Omental fat pad (tissue), 4 donors: ENCODE data around the gene MYH9. TPM values are rescaled to one million over a fixed set of nuclear protein-coding genes. Genes with fewer than 3 reads are reported as not detected.
A peak's percentile ranks its signal among the peaks of the same experiment; 100 is the strongest.

Experiments used
- ATAC-seq: fragments of 150-250 bp; one replicate; pipeline ENCODE4 v1.9.1; 2016; ENCODE audit warnings: mild to moderate bottlenecking, moderate library complexity; ENCODE audit not compliant: low FRiP score
- DNase-seq: peaks from one replicate; pipeline ENCODE4 v3.0.0-alpha.2; 2019; ENCODE audit warnings: low spot score
- total RNA-seq, 4 donors: library from RNA; depleted of rRNA; stranded (reverse); fragments of >200 nt; gene quantifications; one replicate each; pipeline ENCODE4 v1.1.0, GENCODE V29; 2016
- TF ChIP-seq, protein P1 (sequence below), 3 donors: fragments of 450-650 bp; IDR thresholded peaks; one replicate each; pipeline ENCODE4 v1.5.1; 2016 to 2017; ENCODE audit warnings: antibody characterized with exemption in 3 of 3, mild to moderate bottlenecking in 3 of 3, moderate library complexity in 2 of 3

The MYH9 gene
- total RNA-seq, 4 donors from 2014 or later, result 225 to 463 (median 370) TPM

DNA sequence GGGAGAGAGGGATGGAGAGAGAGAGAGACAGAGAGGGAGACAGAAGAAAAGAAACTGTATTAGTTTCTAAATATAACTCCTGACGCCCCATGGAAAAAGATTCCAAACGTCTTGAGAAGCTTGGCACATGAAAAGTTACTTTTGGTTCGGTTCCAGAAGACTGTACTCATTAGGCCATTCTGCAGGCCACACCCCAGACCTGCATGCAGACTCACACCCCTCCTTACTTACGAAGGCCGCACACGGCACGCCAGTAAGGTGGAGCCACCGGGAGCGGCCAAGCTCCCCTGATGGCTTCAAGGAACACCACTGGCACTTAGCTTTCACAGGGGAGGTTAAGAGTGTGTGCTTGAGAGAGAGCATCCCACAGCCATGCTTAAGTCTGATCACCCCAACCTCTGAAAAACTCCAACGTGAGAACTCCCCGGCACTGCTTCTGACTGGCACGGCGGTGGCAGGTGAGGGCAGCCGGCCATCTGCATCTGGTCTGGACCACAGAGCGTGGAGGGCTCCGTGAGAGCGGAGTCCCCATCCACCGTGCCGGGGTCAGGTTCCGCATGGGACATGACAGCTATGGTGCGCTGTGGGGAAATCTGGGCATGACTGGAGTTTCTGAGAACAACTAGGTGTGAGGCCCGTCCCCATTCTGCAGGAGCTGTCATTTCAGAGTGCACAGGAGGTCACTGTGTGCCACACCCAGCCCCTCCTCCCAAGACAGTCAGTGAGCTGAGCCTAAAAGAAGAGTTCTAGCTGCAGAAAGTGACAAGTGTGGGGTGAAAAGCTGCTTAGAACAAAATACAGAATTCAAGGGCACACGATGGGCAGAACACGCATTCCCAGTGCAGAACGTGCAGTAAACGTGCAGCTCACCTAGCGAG is 62.4 kb downstream of the MYH9 start:
- no peak for DNase-seq
- peak; percentile 52 for ATAC-seq
- TF ChIP-seq, protein P1, sequence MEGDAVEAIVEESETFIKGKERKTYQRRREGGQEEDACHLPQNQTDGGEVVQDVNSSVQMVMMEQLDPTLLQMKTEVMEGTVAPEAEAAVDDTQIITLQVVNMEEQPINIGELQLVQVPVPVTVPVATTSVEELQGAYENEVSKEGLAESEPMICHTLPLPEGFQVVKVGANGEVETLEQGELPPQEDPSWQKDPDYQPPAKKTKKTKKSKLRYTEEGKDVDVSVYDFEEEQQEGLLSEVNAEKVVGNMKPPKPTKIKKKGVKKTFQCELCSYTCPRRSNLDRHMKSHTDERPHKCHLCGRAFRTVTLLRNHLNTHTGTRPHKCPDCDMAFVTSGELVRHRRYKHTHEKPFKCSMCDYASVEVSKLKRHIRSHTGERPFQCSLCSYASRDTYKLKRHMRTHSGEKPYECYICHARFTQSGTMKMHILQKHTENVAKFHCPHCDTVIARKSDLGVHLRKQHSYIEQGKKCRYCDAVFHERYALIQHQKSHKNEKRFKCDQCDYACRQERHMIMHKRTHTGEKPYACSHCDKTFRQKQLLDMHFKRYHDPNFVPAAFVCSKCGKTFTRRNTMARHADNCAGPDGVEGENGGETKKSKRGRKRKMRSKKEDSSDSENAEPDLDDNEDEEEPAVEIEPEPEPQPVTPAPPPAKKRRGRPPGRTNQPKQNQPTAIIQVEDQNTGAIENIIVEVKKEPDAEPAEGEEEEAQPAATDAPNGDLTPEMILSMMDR (IDR thresholded peaks at IDR 0.05), result no peak

DNA sequence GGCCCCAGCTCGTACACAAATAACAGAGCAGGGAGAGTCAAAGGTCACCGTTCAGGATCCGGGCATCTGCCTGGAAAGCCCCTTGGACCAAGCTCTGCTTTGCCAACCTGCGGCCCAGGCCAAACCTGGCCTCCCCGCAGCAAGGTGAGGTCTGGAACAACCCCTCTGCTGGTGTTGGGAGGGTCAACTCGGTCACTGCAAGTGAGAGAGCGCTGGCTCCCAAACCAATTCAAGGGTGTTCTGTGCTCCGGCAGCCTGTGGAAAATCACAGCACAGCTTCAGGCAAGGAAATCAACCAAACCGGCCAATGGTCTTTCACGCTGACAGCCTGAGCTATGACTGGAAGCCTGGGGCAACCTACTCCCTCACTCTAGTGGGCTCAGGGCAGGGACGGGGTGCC is 63.4 kb downstream of the MYH9 start:
- no peak for ATAC-seq
- no peak for DNase-seq
- TF ChIP-seq, protein P1 (IDR thresholded peaks at IDR 0.05), result no peak

DNA sequence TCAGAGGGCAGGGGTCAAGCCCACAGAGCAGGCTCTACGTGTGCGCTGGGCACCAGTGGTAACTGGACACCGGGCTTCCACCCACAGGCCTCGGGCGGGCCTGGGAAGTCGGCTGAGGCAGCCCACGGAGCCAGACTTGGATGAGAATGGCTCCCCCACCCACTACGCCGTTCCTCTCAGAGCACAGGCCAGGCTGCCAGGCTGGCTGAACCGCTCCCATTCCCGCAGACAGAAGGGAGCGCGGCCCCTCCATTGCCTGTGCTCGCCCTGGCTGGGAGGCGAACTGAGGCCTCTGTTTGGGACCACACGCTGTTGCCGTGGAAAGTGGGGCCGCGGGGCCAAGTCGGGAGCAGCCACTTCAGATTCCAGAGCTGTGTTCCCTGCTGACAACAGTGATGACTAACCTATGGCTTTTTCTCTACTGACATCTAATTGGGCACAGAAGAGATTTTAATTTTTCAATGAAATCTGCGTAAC is 63.9 kb downstream of the MYH9 start:
- DNase-seq (no peak), ATAC-seq (no peak)

DNA sequence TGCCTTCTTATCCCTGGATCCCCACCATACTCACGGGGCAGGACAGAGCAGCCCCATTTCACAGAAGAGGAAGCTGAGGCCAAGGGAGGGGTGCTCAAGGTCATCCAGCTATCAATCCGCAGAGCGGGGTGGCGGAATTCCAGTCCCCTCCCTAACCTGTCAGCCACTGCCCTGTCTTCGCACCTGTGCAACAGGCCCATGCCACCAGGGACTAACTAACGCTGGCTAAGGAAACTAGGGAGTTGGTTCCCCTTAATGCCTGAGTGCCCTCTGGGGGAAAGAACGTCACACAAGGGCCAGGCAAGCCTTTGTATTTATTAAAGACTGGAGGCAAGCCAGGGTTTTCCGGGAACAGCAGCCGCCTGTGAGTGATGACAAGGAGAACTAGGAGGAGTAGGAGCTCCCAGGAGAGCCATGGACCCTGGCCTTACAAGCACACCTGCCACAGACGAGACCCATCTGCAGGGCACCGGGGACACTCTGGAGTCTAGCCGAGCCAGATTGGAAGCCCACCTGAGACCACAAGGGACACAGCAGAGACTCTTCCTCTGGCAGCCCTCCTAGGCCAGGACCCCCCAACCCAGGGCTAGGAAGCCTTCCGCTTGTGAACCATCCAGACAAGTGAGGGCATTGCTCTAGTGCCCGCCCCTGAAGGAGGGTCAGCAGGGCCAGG is 64.4 kb downstream of the MYH9 start:
- DNase-seq, result no peak
- TF ChIP-seq, protein P1 (IDR thresholded peaks at IDR 0.05), result no peak
- ATAC-seq, result no peak

More for the DNA sequence above, 63.9 kb downstream of the MYH9 start:
- TF ChIP-seq, protein P1 (IDR thresholded peaks at IDR 0.05), result no peak

DNA sequence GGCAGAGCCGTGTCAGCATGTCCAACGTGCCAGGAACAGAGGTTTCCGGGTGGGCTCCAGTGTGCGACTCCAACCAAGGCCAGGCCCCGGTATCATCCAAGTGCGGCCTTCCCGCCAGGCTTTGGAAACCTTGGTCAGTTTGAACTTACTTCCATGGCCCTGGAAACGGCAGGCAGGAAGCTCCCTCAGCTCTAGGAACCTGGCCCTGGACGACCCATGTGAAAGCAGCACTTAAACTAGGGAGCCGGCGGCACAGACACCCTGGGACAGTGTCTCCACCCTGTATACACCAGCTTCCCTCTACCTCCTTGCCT is 65.2 kb downstream of the MYH9 start:
- DNase-seq (no peak), ATAC-seq (no peak)
- TF ChIP-seq, protein P1 (IDR thresholded peaks at IDR 0.05), result no peak

DNA sequence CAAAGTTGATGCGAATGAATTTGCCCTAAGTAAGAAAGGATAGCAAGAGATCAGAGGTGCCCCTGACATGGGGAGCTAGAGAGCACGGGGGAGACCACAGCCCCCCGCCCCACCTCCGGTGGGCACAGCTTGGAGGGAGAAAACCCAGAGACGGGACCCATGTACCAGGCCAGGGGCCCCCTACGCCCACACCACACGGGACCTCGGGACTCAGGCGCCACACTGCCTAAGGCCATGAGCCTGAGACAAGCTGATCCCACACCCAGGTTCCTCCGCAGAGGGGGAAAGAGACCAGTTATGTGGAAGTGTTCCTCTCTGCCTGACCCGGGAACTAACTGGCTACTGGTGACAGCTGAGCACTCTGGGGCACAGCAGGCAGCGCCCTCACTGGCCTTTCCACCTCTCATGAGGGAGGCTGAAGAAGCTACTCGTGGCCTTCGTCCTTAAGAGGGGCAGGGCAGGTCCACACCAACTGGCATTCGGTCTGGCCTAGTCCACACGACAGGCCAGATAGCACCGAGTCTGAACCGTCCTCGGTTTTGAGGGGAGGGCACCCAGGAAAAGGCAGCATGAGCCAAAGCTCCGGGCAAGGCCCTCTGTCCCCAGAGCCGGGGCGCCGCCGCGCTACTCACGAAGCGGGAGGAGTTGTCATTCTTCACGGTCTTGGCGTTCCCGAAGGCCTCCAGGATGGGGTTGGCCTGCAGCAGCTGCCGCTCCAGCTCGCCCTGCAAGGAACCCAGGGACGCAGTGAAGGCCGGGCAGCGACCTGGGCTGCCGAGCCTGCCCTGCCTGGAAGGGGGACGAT is 65.8 kb downstream of the MYH9 start:
- ATAC-seq, result no peak
- TF ChIP-seq, protein P1 (IDR thresholded peaks at IDR 0.05), result no peak
- DNase-seq, result no peak
